ENCODE data around the gene ARL9. TPM values are rescaled to one million over a fixed set of nuclear protein-coding genes. Genes with fewer than 3 reads are reported as not detected.

The ARL9 gene
- total RNA-seq, result not detected

GRCh38 chr4:56505269-56506130, at the start of gene ARL9:
ARL9 (plus strand) TSS chr4:56505791; CDS start chr4:56505863, 72 bp downstream.
- ATAC-seq (ENCODE audit: insufficient number of reproducible peaks, low FRiP score, low read depth) (peak; percentile 50), DNase-seq (ENCODE audit: low spot score) (peak; percentile 9)
- TF ChIP-seq, protein P1, sequence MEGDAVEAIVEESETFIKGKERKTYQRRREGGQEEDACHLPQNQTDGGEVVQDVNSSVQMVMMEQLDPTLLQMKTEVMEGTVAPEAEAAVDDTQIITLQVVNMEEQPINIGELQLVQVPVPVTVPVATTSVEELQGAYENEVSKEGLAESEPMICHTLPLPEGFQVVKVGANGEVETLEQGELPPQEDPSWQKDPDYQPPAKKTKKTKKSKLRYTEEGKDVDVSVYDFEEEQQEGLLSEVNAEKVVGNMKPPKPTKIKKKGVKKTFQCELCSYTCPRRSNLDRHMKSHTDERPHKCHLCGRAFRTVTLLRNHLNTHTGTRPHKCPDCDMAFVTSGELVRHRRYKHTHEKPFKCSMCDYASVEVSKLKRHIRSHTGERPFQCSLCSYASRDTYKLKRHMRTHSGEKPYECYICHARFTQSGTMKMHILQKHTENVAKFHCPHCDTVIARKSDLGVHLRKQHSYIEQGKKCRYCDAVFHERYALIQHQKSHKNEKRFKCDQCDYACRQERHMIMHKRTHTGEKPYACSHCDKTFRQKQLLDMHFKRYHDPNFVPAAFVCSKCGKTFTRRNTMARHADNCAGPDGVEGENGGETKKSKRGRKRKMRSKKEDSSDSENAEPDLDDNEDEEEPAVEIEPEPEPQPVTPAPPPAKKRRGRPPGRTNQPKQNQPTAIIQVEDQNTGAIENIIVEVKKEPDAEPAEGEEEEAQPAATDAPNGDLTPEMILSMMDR (IDR thresholded peaks at IDR 0.05), result no peak
- no peak within 1 kb of the TSS for H3K27ac ChIP-seq
- no peaks in the 10 kb centered on the region for H3K27me3 ChIP-seq (replicated peaks; ENCODE audit: insufficient read depth)
- peaks cover 0 to 11% of the 10 kb centered on the region in 2 donors for H3K4me1 ChIP-seq (ENCODE audit: control insufficient read depth in 1 of 2, low read depth in 2 of 2)
- H3K4me3 ChIP-seq, result peak within 1 kb of the TSS; percentile 87
- peaks cover under 1% of the 10 kb centered on the region for H3K36me3 ChIP-seq
- no peaks in the 10 kb centered on the region for H3K9me3 ChIP-seq

DNA sequence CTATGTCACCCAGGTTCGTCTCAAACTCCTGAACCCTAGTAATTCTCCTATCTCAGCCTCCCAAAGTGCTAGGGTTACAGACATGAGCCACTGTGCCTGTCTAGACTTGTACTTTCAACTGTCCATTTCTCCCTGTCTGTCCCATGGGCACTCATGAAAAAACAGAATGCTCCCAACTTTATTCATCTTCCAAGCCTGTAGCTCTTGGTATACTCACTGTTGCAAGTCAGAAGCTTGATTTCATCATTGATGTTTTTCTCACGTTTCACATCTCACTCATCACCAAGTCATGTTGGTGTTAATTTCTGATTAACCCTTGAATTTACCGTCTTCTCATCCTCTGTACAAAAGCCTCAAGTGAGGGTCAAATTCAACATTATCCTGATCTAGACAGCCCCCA, 45.5 kb upstream of the ARL9 start:
- H3K9me3 ChIP-seq, result no peaks in the 10 kb centered on the region
- no peak overlapping the region for H3K4me3 ChIP-seq

GRCh38 chr4:56462157-56462556, 43.4 kb upstream of the ARL9 start:
- TF ChIP-seq, protein P1 (IDR thresholded peaks at IDR 0.05), result no peak
- Histone ChIP-seq H3K4me3 (no peak overlapping the region), H3K27me3 (replicated peaks; ENCODE audit: insufficient read depth) (no peaks in the 10 kb centered on the region), H3K9me3 (no peaks in the 10 kb centered on the region), H3K27ac (no peak overlapping the region), H3K4me1 (ENCODE audit: control insufficient read depth in 1 of 2, low read depth in 2 of 2) (peaks cover 16 to 26% of the 10 kb centered on the region in 2 donors), H3K36me3 (peaks cover 7% of the 10 kb centered on the region)
- DNase-seq (ENCODE audit: low spot score), result no peak
- no peak for ATAC-seq (ENCODE audit: insufficient number of reproducible peaks, low FRiP score, low read depth)

More for the DNA sequence above, 45.5 kb upstream of the ARL9 start:
- DNase-seq (ENCODE audit: low spot score) (no peak), ATAC-seq (ENCODE audit: insufficient number of reproducible peaks, low FRiP score, low read depth) (no peak)
- Histone ChIP-seq H3K27ac (no peak overlapping the region), H3K27me3 (replicated peaks; ENCODE audit: insufficient read depth) (no peaks in the 10 kb centered on the region), H3K36me3 (peaks cover 7% of the 10 kb centered on the region), H3K4me1 (ENCODE audit: control insufficient read depth in 1 of 2, low read depth in 2 of 2) (peaks cover 4 to 11% of the 10 kb centered on the region in 2 donors)
- TF ChIP-seq, protein P1 (IDR thresholded peaks at IDR 0.05), result no peak

- Histone ChIP-seq H3K9me3 (no peaks in the 10 kb centered on the region), H3K4me1 (ENCODE audit: control insufficient read depth in 1 of 2, low read depth in 2 of 2) (peaks cover 19 to 31% of the 10 kb centered on the region in 2 donors), H3K27me3 (replicated peaks; ENCODE audit: insufficient read depth) (no peaks in the 10 kb centered on the region), H3K36me3 (peaks cover 7% of the 10 kb centered on the region), H3K4me3 (no peak overlapping the region), H3K27ac (no peak overlapping the region)
- TF ChIP-seq, protein P1 (IDR thresholded peaks at IDR 0.05), result no peak
- DNase-seq (ENCODE audit: low spot score), result no peak
- ATAC-seq (ENCODE audit: insufficient number of reproducible peaks, low FRiP score, low read depth), result no peak
Measured at GRCh38 chr4:56463711-56464110, 41.9 kb upstream of the ARL9 start.

- Histone ChIP-seq H3K36me3 (peaks cover 7% of the 10 kb centered on the region), H3K4me1 (ENCODE audit: control insufficient read depth in 1 of 2, low read depth in 2 of 2) (peaks cover 27 to 39% of the 10 kb centered on the region in 2 donors), H3K4me3 (no peak overlapping the region), H3K27ac (no peak overlapping the region), H3K27me3 (replicated peaks; ENCODE audit: insufficient read depth) (no peaks in the 10 kb centered on the region), H3K9me3 (no peaks in the 10 kb centered on the region)
- TF ChIP-seq, protein P1 (IDR thresholded peaks at IDR 0.05), result no peak
- ATAC-seq (ENCODE audit: insufficient number of reproducible peaks, low FRiP score, low read depth) (no peak), DNase-seq (ENCODE audit: low spot score) (no peak)
Measured at GRCh38 chr4:56464581-56464980, 41.0 kb upstream of the ARL9 start.

Measured in thoracic aorta (tissue), 2 donors.